Heart left ventricle (tissue), 16 donors: ENCODE results near the gene RIMS1. TPM values are rescaled to one million over a fixed set of nuclear protein-coding genes. Genes with fewer than 3 reads are reported as not detected.

Source experiments
- ATAC-seq, 4 donors: fragments of 200-7000 bp; cut with Tn5 transposase; one replicate each; pipeline ENCODE4 v1.9.1; 2020 to 2022; ENCODE audit warnings: moderate library complexity in 4 of 4, mild to moderate bottlenecking in 3 of 4, moderate number of reproducible peaks in 1 of 4
- DNase-seq, 5 donors: peaks; one replicate each; pipeline ENCODE4 v3.0.0-alpha.2; 2020
- H3K27ac ChIP-seq, 12 donors: fragments of 200-600 bp; sonication (generic) in 4 of 12; one replicate each; pipeline versions ENCODE4 v1.5.0 to v1.8.0; 2016 to 2022; ENCODE audit warnings: mild to moderate bottlenecking in 2 of 12
- H3K27me3 ChIP-seq, 9 donors: fragments of 200-600 bp; sonication (generic) in 2 of 9; one replicate each; pipeline versions ENCODE4 v1.5.1 to v1.8.0; 2016 to 2022; ENCODE audit warnings: mild to moderate bottlenecking in 3 of 9
- H3K36me3 ChIP-seq, 9 donors: fragments of 200-600 bp; sonication (generic) in 2 of 9; one replicate each; pipeline versions ENCODE4 v1.5.0 to v1.8.0; 2018 to 2022; ENCODE audit warnings: mild to moderate bottlenecking in 2 of 9
- H3K4me1 ChIP-seq, 12 donors: fragments of 200-600 bp; sonication (generic) in 4 of 12; one replicate each; pipeline versions ENCODE4 v1.5.0 to v1.8.0; 2016 to 2022; ENCODE audit warnings: mild to moderate bottlenecking in 3 of 12
- H3K4me3 ChIP-seq, 12 donors: fragments of 200-600 bp; sonication (generic) in 4 of 12; one replicate each; pipeline versions ENCODE4 v1.5.0 to v1.8.0; 2017 to 2022; ENCODE audit warnings: mild to moderate bottlenecking in 9 of 12, moderate library complexity in 4 of 12
- H3K9me3 ChIP-seq, 12 donors: fragments of 200-600 bp; sonication (generic) in 4 of 12; one replicate each; pipeline versions ENCODE4 v1.5.0 to v1.8.0; 2016 to 2022; ENCODE audit warnings: mild to moderate bottlenecking in 1 of 12
- CTCF ChIP-seq, 12 donors: fragments of 200-600 bp; sonication (generic) in 4 of 12; IDR thresholded peaks; one replicate each; pipeline versions ENCODE4 v1.5.0 to v1.8.0; 2018 to 2022; ENCODE audit warnings: antibody characterized with exemption in 12 of 12, mild to moderate bottlenecking in 5 of 12
- POLR2A ChIP-seq, 2 donors: fragments of 450-650 bp; IDR thresholded peaks; one replicate each; pipeline ENCODE4 v1.6.1; 2017; ENCODE audit warnings: antibody characterized with exemption in 2 of 2, mild to moderate bottlenecking in 2 of 2, moderate library complexity in 2 of 2
- WGBS, 4 donors: extraction: QIAGEN DNeasy Blood & Tissue Kit in 2 of 4; methylation state at CpG; one replicate each; pipeline versions ENCODE4 v1.1.5 to v1.1.7; 2013 to 2018; 5-methylcytosine and 5-hydroxymethylcytosine counted together
- intact Hi-C, 10 donors: fragments of 100-400 bp; cut with DNase I; formaldehyde crosslinking; loops; one replicate each; pipeline versions ENCODE4 v1.11.1 to v1.14.2; 2022
- polyA plus RNA-seq, 2 donors: library from polyadenylated mRNA; stranded (reverse); fragments of 200-250 nt; gene quantifications; one replicate each; pipeline ENCODE4 v1.2.3, GENCODE V29; 2013
- total RNA-seq, 9 donors: library from RNA; depleted of rRNA in 2 of 9; stranded (reverse); fragments of >200 nt in 2 of 9; fragmentation: NEBNext Ultra II Directional in 3 of 9; extraction: Animal tissue kit (Norgen Biotek cat#: 25700) in 3 of 9; gene quantifications; one replicate each; pipeline versions ENCODE4 v1.1.0 to v1.2.4, GENCODE V29; 2016 to 2023
- donor health status: ischemic (EF 13 %, LVEDD 7.1; RV severe dilation, severe dysfunction).
- donor health status: healthy with polysubstance abuse.
- donor health status: DM: no; HTN: yes; CAD: no.
- donor health status: DM: no; HTN: no; CAD: no.
- donor health status: ischemic (EF 25% LVEDD 6.9; RV normal size, moderate dysfunction).
- donor health status: ischemic (EF 25% LVEDD 5.7; RV mildly dilated, moderate dysfunction).
- donor health status: healthy.
- donor health status: DM: yes; HTN: yes; CAD: no.
- donor health status: ischemic (EF 35%, LVEDD 5.7; RV mildly dilated, moderate dysfunction).
- donor health status: nonischemic (EF 11% LVEDD 7.7; RV severe dilation, severe dysfunction).
- donor health status: DM: yes; HTN: yes; CAD: no.
- donor health status: PGD.
- donor health status: ischemic (EF 29% LVEDD 5.4; RV normal size, mild dysfunction).
- donor health status: nonischemic (EF 23%, LVEDD 6.1; RV moderate dilation, normal function).

Gene RIMS1
- total and polyA plus RNA-seq, 11 donors = 0.11 to 3.2 (median 1.1) TPM; not detected in 4

- WGBS, 4 donors = 71 to 81% (median 77%) methylated on average over 3 of the region's 3 CpGs
- no peak for DNase-seq
- no peaks in the 10 kb centered on the region for H3K36me3 ChIP-seq
- H3K4me1 ChIP-seq = no peaks in the 10 kb centered on the region
- intact Hi-C loops = no loop called here
- no peaks in the 10 kb centered on the region for H3K9me3 ChIP-seq
- H3K27me3 ChIP-seq = no peaks in the 10 kb centered on the region
- H3K4me3 ChIP-seq = no peak overlapping the region
- H3K27ac ChIP-seq = no peak overlapping the region
- TF ChIP-seq POLR2A (IDR thresholded peaks at IDR 0.05) (no peak), CTCF (IDR thresholded peaks at IDR 0.05) (no peak)
- no peak for ATAC-seq
Measured at GRCh38 chr6:72283571-72283970, 397.2 kb downstream of the RIMS1 start.

GRCh38 chr6:72286911-72287311 is 400.6 kb downstream of the RIMS1 start:
- WGBS, 4 donors = 46 to 61% (median 53%) methylated on average over 1 of the region's 1 CpG

GRCh38 chr6:72287801-72288200 is 401.5 kb downstream of the RIMS1 start:
- no peaks in the 10 kb centered on the region for H3K9me3 ChIP-seq
- no peak for TF ChIP-seq POLR2A (IDR thresholded peaks at IDR 0.05)
- TF ChIP-seq CTCF (IDR thresholded peaks at IDR 0.05) = no peak
- no peak overlapping the region for H3K27ac ChIP-seq
- no peaks in the 10 kb centered on the region for H3K27me3 ChIP-seq
- ATAC-seq (no peak), DNase-seq (no peak)
- no peaks in the 10 kb centered on the region for H3K4me1 ChIP-seq
- intact Hi-C loops = no loop called here
- 92 to 96% (median 93%) methylated on average over 5 of the region's 5 CpGs for WGBS, 4 donors
- H3K4me3 ChIP-seq = no peak overlapping the region
- H3K36me3 ChIP-seq = no peaks in the 10 kb centered on the region

More at GRCh38 chr6:72286911-72287311, 400.6 kb downstream of the RIMS1 start:
- H3K9me3 ChIP-seq = no peaks in the 10 kb centered on the region
- no peaks in the 10 kb centered on the region for H3K4me1 ChIP-seq
- intact Hi-C loops = no loop called here
- DNase-seq (no peak), ATAC-seq (no peak)
- no peak overlapping the region for H3K27ac ChIP-seq
- no peak overlapping the region for H3K4me3 ChIP-seq
- no peak for TF ChIP-seq POLR2A (IDR thresholded peaks at IDR 0.05)
- TF ChIP-seq CTCF (IDR thresholded peaks at IDR 0.05) = no peak
- H3K27me3 ChIP-seq = no peaks in the 10 kb centered on the region
- H3K36me3 ChIP-seq = no peaks in the 10 kb centered on the region

- TF ChIP-seq CTCF (IDR thresholded peaks at IDR 0.05) = no peak
- TF ChIP-seq POLR2A (IDR thresholded peaks at IDR 0.05) = no peak
- Histone ChIP-seq H3K9me3 (no peaks in the 10 kb centered on the region), H3K4me1 (no peaks in the 10 kb centered on the region), H3K4me3 (no peak overlapping the region), H3K27me3 (no peaks in the 10 kb centered on the region), H3K27ac (no peak overlapping the region), H3K36me3 (no peaks in the 10 kb centered on the region)
- ATAC-seq = no peak
- WGBS, 4 donors = 36 to 61% (median 48%) methylated on average over 2 of the region's 2 CpGs
- no peak for DNase-seq
- intact Hi-C loops = no loop called here
Measured at GRCh38 chr6:72288592-72288991, 402.2 kb downstream of the RIMS1 start.
